ENCODE results near the gene ZNF878.
"Not testable (repeated sequence)": the region's sequence is repeated elsewhere in the genome, so short reads cannot be mapped to it uniquely, and the experiment has no call there.

ZNF878 gene

DNA sequence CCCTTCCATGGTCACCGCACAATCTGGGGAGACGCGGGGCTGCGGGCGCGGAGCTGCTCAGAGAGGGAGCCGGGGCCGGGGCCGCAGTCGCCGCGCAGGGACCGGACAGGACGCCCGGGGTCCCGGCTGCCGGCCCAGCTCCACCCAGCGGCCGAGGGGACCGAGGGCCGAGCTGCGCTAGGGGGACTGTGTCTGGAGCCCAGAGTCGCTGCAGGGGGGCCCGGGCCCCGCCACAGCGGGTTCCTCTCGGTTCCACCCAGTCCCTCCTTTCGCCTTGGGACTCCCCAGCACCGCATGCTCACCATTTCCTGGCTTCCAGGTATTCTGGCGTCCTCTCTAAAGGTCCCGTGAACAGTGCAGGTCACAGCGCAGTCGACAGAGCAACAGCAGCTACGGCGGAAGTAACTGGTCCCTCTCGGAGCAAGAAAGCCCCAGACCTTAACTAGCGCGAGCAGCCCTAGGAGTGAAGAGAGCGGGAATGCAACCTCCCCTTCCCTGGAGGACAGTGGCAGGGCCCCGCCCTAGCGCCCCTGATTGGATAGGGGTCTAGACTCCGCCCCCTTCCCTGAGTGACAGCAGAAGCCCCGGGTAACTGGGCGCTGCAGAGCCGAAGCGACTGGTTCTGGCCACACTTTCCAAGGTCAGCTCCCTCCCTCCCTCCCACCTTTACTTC is at the start of gene ZNF878:
Gene ZNF878 (minus strand): TSS at position 465 of the 673 bp plus-strand sequence. CDS start 160 bp downstream, at position 305.
- DNase-seq, result peak; percentile 96

DNA sequence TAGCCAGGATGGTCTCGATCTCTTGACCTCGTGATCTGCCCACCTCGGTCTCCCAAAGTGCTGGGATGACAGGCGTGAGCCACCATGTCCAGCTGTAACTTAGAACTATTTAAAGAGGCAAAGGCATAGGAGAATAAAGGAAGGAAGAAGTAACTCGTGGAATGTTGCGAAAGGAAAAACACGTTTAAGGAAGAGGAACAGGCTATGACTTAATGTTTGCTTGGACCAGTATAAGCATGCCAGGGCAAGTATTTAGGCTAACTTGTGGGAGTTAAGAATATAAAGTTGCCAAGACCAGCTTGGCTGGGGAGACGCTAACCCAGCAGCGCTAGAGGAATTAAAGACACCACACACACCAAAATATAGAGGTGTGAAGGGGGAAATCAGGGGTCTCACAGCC is 45.3 kb upstream of the ZNF878 start:
- DNase-seq, result no peak

DNA sequence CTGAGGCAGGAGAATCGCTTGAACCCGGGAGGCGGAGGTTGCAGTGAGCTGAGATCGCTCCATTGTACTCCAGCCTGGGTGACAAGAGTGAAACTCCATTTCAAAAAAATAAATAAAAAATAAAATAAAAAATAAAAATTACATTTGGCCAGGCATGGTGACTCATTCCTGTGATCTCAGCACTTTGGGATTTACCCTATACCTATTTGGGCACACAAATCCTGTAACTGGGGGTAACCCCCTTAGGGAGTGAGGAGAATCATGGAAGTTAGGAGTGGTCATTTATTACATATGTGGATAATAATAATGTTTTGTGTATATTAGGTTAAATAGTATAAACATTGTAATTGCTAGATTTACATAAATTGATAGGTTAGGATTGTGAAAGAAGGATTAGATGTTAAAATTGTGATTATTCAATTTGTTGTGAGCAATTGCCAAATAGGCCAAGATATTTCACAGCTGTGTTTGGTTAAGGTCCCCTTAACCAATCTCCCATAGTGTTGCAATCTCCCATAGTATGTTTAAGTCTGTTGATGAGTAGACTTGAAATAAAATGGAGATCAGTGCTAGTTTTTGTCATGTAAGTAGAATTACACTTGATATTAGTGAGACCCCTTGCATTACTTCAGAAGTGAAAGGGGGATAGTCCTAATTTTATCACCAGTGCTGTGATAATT is 42.5 kb upstream of the ZNF878 start:
- DNase-seq, result peak; percentile 39

DNA sequence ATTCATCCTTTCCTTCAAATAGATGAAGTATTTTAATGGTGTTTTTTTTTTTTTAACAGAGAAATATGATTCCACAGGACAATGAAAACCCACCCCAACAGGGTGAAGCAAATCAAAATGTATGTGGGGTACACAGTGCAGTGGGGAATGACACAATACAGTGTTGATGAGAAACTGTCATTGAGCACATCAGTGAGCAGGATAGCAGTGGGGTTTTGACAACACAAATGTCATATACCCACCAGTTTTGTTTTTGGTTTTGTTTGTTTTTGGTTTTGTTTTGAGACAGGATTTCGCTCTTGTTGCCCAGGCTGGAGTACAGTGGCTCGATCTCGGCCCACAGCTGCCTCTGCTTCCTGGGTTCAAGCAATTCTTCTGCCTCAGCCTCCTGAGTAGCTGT is 41.0 kb upstream of the ZNF878 start:
- no peak for DNase-seq

DNA sequence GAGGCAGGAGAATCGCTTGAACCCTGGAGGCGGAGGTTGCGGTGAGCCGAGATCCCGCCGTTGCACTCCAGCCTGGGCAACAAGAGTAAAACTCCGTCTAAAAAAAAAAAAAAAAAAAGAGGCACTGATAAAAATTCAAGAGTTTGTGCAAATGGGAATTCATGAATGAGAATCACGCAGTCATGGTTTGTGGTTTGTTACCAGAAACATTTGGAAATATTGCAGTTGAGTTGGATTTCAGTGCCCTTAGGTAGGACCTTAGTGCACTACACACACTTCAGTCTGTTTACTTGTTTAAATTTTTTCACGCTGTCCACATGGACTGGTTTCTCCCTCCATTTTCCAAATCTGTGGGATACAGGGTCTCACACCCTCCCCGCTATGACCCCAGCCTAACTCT is 40.2 kb upstream of the ZNF878 start:
- DNase-seq, result peak; percentile 52

DNA sequence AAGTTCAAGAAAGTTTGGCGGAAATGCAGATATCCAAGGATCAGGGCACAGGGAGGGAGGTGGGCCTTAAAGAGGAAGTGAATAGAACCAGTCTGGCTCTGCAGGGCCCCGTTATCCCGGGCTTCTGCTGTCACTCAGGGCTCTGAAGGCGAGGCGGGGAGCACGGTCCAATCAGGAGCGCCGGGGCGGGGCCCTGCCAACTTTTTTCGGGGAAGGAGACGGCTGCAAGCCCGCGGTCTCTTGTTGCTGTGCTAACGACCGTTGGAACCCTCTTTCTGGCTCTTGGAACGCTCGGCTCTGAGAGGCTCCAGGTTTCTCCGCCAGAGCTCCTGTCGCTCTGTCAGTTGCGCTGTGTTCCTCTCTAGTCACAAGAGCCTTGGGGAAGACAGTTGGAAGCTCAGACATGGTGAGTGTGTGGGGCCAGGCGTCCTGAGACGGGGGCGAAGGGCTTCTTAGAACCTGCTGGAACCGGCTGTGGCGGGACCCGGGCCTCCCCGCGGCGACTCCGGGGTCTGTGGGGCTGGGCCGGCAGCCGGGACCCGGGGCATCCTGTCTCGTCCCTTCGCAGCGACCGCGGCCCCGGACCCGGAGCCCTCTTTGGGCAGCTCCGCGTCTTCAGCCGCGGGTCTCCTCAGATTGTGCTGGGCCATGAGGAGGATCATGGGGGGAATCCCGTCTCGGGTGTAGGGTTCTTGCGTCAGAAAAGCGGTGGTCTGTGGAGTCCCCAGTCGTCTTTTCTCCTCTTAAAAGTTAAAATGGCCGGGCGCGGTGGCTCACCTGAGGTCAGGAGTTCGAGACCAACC is 39.5 kb upstream of the ZNF878 start:
- peak; percentile 97 for DNase-seq

DNA sequence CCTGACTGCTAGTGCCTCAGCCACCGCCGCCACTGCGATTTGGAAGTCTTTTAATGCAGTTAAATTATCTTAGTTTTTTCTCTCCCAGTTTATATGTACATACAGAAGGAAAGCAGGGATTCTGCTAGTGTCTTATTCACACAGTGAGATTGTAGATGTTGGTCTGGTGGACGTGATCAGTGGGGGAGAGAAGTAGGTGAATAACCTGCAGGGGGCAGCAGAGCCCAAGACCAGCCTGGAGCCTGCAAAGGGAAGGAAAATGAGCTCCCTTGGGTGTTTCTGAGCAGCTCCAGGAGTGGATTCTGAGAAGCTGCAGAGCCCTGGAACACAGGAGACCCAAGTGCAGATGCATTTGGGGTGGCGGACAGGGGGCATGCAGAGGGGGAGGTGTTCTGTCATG is 38.0 kb upstream of the ZNF878 start:
- peak; percentile 86 for DNase-seq

DNA sequence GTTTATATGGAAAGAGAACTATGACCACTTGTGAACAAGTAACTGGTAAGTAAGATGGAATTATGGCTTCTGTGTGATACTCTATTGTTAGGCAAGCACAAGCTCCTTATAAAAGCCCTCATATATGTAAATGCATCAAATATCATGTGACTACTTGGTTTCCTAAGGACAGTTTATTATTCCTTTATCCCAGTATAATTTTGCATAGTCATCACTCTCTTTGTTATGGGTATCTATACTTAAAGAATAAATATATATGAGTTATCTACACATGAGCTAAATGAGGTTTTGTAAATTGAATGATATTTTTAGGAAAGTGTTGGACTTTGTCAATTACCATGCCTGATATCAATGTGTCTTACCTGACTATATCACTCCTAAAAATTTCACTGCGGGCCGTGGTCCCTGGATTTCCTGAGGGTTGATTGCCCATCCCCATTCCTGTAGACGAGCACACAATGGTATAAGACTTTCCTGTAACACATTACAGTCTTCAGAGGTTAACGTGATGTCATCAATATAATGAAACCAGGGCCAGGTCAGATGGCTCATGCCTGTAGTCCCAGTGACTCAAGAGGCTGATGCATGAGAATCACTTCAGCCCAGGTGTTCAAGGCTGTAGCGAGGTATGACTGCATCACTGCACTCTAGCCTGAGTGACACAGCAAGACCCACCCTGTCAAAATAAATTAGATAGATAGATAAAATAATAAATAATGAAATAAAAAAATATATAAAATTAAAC is 32.5 kb upstream of the ZNF878 start:
- DNase-seq, result no peak

DNA sequence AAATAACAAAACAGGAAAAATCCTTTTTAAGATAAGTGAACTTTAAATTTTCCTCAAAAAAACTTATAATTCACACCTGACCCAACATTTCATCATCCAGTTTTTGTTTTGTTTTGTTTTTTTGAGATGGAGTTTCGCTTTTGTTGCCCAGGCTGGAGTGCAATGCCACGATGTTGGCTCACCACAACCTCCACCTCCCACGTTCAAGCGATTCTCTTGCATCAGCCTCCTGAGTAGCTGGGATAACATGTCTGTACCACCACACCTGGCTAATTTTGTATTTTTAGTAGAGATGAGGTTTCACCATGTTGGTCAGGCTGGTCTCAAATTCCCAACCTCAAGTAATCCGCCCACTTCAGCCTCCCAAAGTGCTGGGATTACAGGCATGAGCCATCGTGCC is 30.6 kb upstream of the ZNF878 start:
- DNase-seq, result not testable (repeated sequence)

DNA sequence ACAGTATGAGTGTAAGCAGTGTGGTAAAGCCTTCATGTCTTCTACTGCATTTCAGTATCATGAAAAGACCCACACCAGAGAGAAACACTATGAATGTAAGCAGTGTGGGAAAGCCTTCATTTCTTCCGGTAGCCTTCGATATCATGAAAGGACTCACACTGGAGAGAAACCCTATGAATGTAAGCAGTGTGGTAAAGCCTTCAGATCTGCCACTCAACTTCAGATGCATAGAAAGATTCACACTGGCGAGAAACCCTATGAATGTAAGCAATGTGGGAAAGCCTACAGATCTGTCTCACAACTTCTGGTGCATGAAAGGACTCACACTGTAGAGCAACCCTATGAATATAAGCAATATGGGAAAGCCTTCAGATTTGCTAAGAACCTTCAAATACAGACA is 24.6 kb upstream of the ZNF878 start:
- no peak for DNase-seq

DNA sequence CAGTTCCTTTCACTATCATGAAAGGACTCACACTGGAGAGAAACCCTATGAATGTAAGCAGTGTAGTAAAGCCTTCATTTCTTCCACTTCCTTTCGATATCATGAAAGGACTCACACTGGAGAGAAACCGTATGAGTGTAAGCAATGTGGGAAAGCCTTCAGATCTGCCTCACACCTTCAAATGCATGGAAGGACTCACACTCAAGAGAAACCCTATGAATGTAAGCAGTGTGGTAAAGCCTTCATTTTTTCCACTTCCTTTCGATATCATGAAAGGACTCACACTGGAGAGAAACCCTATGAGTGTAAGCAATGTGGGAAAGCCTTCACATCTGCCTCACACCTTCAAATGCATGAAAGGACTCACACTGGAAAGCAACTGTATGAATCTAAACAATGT is 23.6 kb upstream of the ZNF878 start:
- not testable (repeated sequence) for DNase-seq

DNA sequence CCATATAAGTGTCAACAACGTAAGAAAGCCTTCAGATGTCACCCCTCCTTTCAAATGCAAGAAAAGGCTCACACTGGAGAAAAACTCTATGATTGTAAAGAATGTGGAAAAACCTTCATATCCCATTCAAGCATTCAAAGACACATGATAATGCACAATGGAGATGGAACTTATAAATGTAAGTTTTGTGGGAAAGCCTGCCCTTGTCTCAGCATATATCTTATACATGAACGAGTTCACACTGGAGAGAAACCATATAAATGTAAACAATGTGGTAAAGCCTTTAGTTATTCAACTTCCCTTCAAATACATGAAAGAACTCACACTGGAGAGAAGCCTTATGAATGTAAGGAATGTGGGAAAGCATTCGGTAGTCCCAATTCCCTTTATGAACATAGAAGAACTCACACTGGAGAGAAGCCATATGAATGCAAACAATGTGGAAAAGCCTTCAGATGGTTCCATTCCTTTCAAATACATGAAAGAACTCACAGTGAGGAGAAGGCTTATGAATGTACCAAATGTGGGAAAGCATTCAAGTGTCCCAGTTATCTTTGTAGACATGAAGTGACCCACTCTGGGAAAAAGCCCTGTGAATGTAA is 22.9 kb upstream of the ZNF878 start:
- DNase-seq, result no peak

DNA sequence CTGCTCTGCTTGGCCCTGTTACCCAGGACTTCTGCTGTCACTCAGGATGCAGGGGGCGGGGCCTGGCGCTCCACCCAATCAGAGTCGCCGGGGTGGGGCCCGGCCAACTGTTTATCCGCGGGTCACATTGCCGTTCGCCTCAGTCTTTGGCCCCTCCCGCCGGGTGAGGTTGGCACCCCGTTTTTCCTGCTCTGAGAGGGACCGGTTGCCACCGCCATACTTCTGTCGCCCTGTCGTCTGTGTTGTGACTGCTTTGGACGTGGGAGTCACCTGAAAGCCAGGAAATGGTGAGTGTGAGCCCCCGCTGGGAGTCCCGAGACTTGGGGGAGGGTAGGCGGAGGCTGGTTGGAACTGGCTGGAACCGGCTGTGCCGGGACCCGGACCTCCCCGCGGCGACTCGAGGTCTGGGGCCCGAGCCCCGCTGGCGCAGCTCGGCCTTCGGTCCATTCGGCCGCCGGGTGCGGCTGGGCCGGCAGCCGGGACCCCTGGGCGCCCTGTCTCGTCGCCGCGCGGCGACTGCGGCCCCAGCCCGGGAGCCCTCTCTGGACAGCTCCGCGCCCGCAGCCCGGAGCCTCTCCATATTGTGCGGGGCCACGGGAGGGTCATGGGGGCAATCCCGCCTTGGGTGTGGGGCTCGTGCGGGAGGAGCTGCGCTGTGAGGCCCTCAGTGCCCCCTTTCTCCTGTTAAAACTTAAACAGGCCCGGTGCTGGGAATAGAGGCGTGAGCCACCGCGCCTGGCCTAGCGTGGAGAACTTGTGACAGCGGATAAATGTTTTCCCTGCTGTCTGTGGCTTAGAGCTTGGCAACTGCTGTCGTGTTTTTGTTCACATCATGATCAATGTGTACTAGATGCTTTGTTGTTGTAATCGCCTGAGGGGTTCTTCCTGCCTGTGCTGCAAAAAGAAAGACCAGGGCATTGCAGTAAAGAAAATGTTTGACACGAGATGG is 12.1 kb upstream of the ZNF878 start, which contains the start of gene ZNF844:
Gene ZNF844 (plus strand): TSS at position 142 of the 949 bp plus-strand sequence. CDS start 143 bp downstream, at position 285.
- peak; percentile 92 for DNase-seq

DNA sequence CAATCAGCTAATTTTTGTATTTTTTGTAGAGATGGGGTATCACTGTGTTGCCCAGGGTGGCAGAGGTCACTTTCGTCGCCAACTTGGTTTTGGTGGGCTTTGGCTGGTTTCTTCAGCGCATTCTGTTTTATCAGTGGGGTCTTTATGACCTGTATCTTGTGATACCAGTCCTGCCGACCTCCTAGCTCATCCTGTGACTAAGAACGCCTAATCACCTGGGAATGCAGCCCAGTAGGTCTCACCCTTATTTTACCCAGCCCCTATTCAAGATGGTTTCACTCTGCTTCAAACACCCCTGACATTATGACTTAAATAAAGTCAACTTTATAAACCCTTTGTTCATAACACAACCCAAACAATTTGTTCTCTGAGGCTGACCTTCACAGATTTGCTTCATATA is 3.0 kb upstream of the ZNF878 start:
- no peak for DNase-seq

DNA sequence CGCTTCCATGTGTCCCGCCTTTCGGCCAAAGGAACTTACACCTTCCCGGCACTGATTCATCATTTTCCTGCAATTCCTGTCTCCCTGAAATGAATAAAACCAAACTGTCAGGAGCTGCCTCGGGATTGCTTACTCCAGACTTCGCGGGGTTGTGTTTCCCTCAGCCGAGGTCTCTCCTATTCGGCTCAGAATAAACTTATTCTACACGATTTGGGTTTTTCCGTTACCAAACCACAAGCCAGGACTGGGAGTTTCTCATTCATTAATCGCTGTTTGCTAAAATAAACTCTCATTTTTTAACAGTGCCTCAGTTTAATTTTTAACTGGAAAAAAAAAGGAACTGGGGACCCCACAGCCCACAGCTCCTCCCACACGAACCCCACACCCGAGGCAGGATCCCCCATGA is 667 bp downstream of the ZNF878 start:
- peak; percentile 38 for DNase-seq

DNA sequence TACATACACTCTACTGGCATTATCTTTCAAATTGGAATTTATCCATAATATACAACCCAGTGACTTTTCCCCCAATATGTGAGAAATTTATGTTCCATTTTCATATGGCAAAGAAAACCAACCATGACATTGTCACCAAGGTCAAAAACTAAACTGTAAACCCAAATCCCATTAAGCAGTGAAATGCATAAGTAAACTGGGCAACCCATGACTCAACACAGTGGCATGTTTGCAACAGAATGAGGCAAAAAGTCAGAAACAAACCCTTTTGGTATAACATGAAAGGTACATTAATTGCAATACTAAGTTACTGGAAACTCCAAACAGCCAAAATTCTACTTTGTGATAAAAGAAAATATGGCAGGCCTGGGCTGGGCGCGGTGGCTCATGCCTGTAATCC is 4.9 kb downstream of the ZNF878 start:
- DNase-seq, result no peak

DNA sequence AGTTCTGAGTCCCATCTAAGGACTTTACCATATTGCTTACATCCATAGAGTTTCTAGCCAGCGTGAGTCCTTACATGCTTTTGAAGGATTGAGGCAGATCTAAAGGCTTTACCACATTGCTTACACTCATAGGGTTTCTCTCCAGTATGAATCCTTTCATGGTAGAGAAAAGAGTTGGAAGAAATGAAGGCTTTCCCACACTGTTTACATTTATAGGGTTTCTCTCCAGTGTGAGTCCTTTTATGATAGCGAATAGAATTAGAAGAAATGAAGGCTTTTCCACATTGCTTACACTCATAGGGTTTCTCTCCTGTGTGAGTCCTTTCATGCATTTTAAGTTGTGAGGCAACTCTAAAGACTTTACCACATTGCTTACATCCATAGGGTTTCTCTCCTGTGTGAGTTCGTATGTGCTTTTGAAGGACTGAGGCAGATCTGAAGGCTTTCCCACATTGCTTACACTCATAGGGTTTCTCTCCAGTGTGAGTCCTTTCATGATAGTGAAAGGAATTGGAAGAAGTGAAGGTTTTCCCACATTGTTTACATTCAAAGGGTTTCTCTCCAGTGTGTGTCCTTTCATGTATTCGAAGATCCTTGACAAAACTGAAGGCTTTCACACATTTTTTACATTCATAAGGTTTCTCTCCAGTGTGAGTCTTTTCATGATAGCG is 8.9 kb downstream of the ZNF878 start:
- no peak for DNase-seq

DNA sequence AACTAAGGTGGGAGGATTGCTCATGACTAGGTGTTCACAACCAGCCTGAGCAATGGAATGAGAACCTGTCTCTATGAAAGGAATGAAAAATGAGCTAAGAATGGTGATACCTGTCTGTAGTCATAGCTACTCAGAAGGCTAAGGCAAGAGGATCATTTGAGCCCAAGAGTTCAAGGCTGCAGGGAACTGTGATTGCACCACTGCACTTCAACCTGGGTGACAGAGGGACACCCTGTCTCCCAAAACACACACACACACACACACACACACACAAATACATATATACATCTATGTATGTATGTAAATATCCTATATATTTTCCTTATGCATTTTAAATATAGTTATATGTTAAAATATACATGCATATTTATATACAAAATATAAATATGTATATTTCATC is 9.9 kb downstream of the ZNF878 start:
- DNase-seq, result no peak

DNA sequence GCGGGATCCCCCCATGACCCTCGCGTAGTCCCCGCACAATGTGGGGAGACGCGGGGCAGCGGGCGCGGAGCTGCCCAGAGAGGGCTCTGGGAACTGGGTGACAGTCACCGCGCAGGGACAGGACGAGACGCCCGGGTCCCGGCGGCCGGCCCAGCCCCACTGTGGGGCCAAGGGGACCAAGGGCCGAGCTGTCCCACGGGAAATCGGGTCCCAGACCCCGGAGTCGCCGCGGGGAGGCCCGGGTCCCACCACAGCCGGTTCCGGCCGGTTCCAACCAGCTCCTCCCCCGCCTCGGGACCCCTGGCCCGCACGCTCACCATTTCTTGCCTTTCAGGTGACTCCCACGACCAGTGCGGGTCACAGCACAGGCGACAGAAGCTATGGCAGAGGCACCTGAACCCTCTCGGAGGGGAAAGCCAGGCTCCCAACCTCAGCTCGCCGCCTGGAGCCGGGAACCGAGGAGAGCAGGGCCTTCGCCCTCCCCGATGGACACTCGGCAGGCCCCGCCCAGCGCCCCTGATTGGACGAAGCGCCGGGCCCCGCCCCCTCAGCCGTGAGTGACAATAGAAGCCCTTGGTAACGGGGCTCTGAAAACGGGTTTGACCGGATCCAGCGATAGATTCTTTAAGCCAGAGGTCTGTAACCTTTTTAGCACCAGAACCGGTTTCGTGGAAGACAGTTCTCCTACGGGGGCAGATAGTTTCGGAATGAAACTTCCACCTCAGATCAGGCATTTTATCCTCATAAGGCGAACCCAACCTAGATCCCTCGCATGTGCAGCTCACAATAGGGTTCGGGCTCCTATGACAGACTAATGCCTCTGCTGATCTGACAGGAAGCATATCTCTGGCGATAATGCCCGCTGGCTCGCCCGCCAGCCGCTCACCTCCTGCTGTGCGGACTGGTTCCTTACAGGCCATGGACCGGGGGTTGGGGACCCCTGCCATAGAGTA is 17.3 kb downstream of the ZNF878 start, which contains the start of gene ZNF433:
Gene ZNF433 (minus strand): TSS at position 460 of the 953 bp plus-strand sequence. CDS start 140 bp downstream, at position 320.
- DNase-seq, result peak; percentile 96

All from hematopoietic multipotent progenitor cell treated with erythropoietin and hydrocortisone succinate and interleukin-3 and kit ligand, for 4 days (in vitro differentiated cells).